Ishikawa (cell line): Measurements from ENCODE around the gene LIPE.

Experiments used
- CEBPB ChIP-seq: IDR thresholded peaks from 2 replicates; pipeline ENCODE4 v1.6.1; 2012
- CREB1 ChIP-seq: IDR thresholded peaks from 2 replicates; pipeline ENCODE4 v1.6.1; 2012; ENCODE audit warnings: low read depth
- EGR1 ChIP-seq: IDR thresholded peaks from 2 replicates; pipeline ENCODE4 v1.6.1; 2012
- EP300 ChIP-seq: IDR thresholded peaks from 2 replicates; pipeline ENCODE4 v1.6.1; 2012; ENCODE audit warnings: borderline replicate concordance
- FOXM1 ChIP-seq: IDR thresholded peaks from 2 replicates; pipeline ENCODE4 v1.6.1; 2012; ENCODE audit warnings: low read depth, borderline replicate concordance
- MAX ChIP-seq: IDR thresholded peaks from 2 replicates; pipeline ENCODE4 v1.6.1; 2012
- NFIC ChIP-seq: IDR thresholded peaks from 2 replicates; pipeline ENCODE4 v1.6.1; 2012
- RAD21 ChIP-seq: IDR thresholded peaks from 2 replicates; pipeline ENCODE4 v1.6.1; 2012; ENCODE audit warnings: low read depth
- REST ChIP-seq: IDR thresholded peaks from 2 replicates; pipeline ENCODE4 v1.6.1; 2012; ENCODE audit warnings: low read depth, mild to moderate bottlenecking
- TAF1 ChIP-seq: IDR thresholded peaks from 2 replicates; pipeline ENCODE4 v1.6.1; 2012; ENCODE audit warnings: low read depth, mild to moderate bottlenecking
- TCF12 ChIP-seq: IDR thresholded peaks from 2 replicates; pipeline ENCODE4 v1.6.1; 2012; ENCODE audit warnings: low read depth
- TEAD4 ChIP-seq: IDR thresholded peaks from 2 replicates; pipeline ENCODE4 v1.6.1; 2012
- USF1 ChIP-seq: IDR thresholded peaks from 2 replicates; pipeline ENCODE4 v1.6.1; 2012
- YY1 ChIP-seq: IDR thresholded peaks from 2 replicates; pipeline ENCODE4 v1.6.1; 2012; ENCODE audit warnings: low read depth
- ZBTB7A ChIP-seq: IDR thresholded peaks from 2 replicates; pipeline ENCODE4 v1.6.1; 2012; ENCODE audit warnings: low read depth

Gene LIPE

GRCh38 chr19:42472402-42473147 lies 45.4 kb upstream of the LIPE start:
- TF ChIP-seq USF1 = no peak
- TF ChIP-seq NFIC = no peak
- TF ChIP-seq TCF12 = no peak
- no peak for TF ChIP-seq FOXM1
- TF ChIP-seq RAD21 = no peak
- no peak for TF ChIP-seq EP300
- no peak for TF ChIP-seq EGR1
- TF ChIP-seq YY1 = no peak
- no peak for TF ChIP-seq CEBPB
- no peak for TF ChIP-seq REST

- TF ChIP-seq USF1 (no peak), EP300 (no peak), CREB1 (no peak), RAD21 (no peak), YY1 (no peak), ZBTB7A (no peak), EGR1 (no peak), NFIC (no peak), TEAD4 (no peak), MAX (no peak), TAF1 (no peak), FOXM1 (no peak), TCF12 (no peak), REST (no peak), CEBPB (no peak)
These were observed 44.5 kb upstream of the LIPE start for GRCh38 chr19:42471554-42472249.

GRCh38 chr19:42469311-42470235 lies 42.4 kb upstream of the LIPE start:
- TF ChIP-seq EGR1 (no peak), USF1 (no peak), YY1 (no peak), RAD21 (no peak), CREB1 (no peak), EP300 (no peak)

- no peak for TF ChIP-seq FOXM1
These were observed 41.1 kb upstream of the LIPE start for GRCh38 chr19:42468273-42468796.

- TF ChIP-seq ZBTB7A (no peak), CREB1 (no peak), USF1 (no peak), EP300 (no peak), RAD21 (no peak), TCF12 (no peak), YY1 (no peak), FOXM1 (no peak), NFIC (no peak), EGR1 (no peak), MAX (no peak), TAF1 (no peak), CEBPB (no peak), REST (no peak), TEAD4 (no peak)
These were observed 40.1 kb upstream of the LIPE start for GRCh38 chr19:42467183-42467760.
